A673 (cell line): ENCODE data around the gene ACVR2B. TPM values are rescaled to one million over a fixed set of nuclear protein-coding genes. Genes with fewer than 3 reads are reported as not detected.

ENCODE experiments used
- BruUV-seq: library from RNA; stranded (reverse); fragments of 400-500 nt; replicated peaks from 2 replicates; lab custom pipeline; 2021; lab: Mats Ljungman, UMichigan
- CTCF ChIA-PET: fragments of 300-600 bp; sonication (Branson Sonifier 250); formaldehyde crosslinking; loops from one replicate; lab custom pipeline; 2022; ENCODE audit warnings: antibody characterized with exemption; lab: Charles Lee
- POLR2A ChIA-PET: fragments of 300-600 bp; sonication (Branson Sonifier 250); formaldehyde crosslinking; loops from one replicate; lab custom pipeline; 2022; ENCODE audit warnings: antibody characterized with exemption; ENCODE audit not compliant: low non-redundant PET; lab: Charles Lee
- DNase-seq: peaks from one replicate; pipeline ENCODE4 v3.0.0-alpha.2; 2015; ENCODE audit warnings: low spot score
- H3K27ac ChIP-seq: fragments of 200-600 bp; sonication (generic); 2 replicates; pipeline ENCODE4 v1.5.1; 2016; ENCODE audit warnings: mixed run types, low read depth, mild to moderate bottlenecking, mixed read lengths, antibody characterized with exemption, low read length; ENCODE audit not compliant: poor library complexity, severe bottlenecking
- H3K27me3 ChIP-seq: fragments of 200-600 bp; sonication (generic); replicated peaks from 2 replicates; pipeline ENCODE4 v1.6.1; 2017; ENCODE audit warnings: mixed run types, low read depth, mild to moderate bottlenecking, mixed read lengths, antibody characterized with exemption, low read length; ENCODE audit not compliant: insufficient read depth, poor library complexity
- H3K36me3 ChIP-seq: fragments of 200-600 bp; sonication (generic); 2 replicates; pipeline ENCODE4 v1.6.1; 2016; ENCODE audit warnings: mixed run types, mild to moderate bottlenecking, mixed read lengths, antibody characterized with exemption, low read length; ENCODE audit not compliant: insufficient read depth, poor library complexity, severe bottlenecking
- H3K4me1 ChIP-seq: fragments of 200-600 bp; sonication (generic); 2 replicates; pipeline ENCODE4 v1.6.1; 2017; ENCODE audit warnings: mixed run types, mild to moderate bottlenecking, mixed read lengths, antibody characterized with exemption, low read length; ENCODE audit not compliant: insufficient read depth, poor library complexity, severe bottlenecking
- H3K4me3 ChIP-seq: fragments of 200-600 bp; sonication (generic); 2 replicates; pipeline ENCODE4 v1.5.1; 2016; ENCODE audit warnings: low read depth, mixed run types, mild to moderate bottlenecking, mixed read lengths, low read length; ENCODE audit not compliant: poor library complexity, severe bottlenecking
- H3K9me3 ChIP-seq: fragments of 200-600 bp; sonication (generic); 2 replicates; pipeline ENCODE4 v1.6.1; 2016; ENCODE audit warnings: mixed run types, low read depth, mild to moderate bottlenecking, mixed read lengths, antibody characterized with exemption, low read length; ENCODE audit not compliant: poor library complexity, severe bottlenecking
- CTCF ChIP-seq: fragments of 300-800, 200-600 bp; sonication (generic); conservative IDR thresholded peaks from 2 replicates; pipeline ENCODE4 v1.5.1; 2017; ENCODE audit warnings: low read depth, mild to moderate bottlenecking, antibody characterized with exemption, low read length, moderate library complexity, mixed read lengths
- EZH2 ChIP-seq: fragments of 200-600 bp; sonication (generic); IDR thresholded peaks from 2 replicates; pipeline ENCODE4 v1.6.1; 2017; ENCODE audit warnings: borderline replicate concordance, low read depth, mild to moderate bottlenecking, mixed read lengths, antibody characterized with exemption, low read length; ENCODE audit not compliant: poor library complexity, severe bottlenecking
- intact Hi-C: fragments of 100-400 bp; cut with micrococcal nuclease; formaldehyde crosslinking; loops from one replicate; pipeline ENCODE4 v1.10.0; 2022; ENCODE audit not compliant: unreplicated experiment
- total RNA-seq: library from RNA; stranded (reverse); gene quantifications from 2 replicates; pipeline ENCODE4 v1.2.3, GENCODE V29; 2021

Gene ACVR2B
- total RNA-seq, 1 experiment from 2014 or later: 6.4 TPM

DNA sequence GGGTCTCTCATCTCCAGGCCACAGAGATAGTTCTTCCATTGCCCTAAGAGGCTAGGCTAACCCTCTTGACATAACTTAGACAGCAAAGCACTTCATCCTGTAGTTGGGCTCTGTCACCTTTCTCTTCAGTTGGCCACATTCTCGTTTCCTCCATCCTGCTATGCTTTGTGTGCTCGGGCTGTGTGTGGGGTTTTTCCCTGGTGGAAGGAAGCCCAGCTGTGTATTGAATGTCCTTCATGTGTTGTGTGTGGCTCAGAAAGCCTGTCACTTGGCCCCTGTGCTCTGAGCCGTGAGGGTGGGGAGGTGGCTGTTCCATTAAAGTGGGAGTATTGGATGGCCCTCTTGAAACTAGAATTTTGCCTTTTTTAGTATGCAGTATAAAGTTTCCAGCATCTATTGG lies 33.6 kb downstream of the ACVR2B start:
- no TSS peak for BruUV-seq
- ChIA-PET POLR2A (no interaction called here), CTCF (no interaction called here)
- no peaks in the 10 kb centered on the region for H3K9me3 ChIP-seq
- no peaks in the 10 kb centered on the region for H3K4me1 ChIP-seq
- no peaks in the 10 kb centered on the region for H3K27me3 ChIP-seq
- no peak overlapping the region for H3K4me3 ChIP-seq
- no peak for TF ChIP-seq CTCF
- no peak for TF ChIP-seq EZH2
- intact Hi-C loops: no loop called here
- DNase-seq: no peak
- H3K36me3 ChIP-seq: no peaks in the 10 kb centered on the region
- no peak overlapping the region for H3K27ac ChIP-seq

DNA sequence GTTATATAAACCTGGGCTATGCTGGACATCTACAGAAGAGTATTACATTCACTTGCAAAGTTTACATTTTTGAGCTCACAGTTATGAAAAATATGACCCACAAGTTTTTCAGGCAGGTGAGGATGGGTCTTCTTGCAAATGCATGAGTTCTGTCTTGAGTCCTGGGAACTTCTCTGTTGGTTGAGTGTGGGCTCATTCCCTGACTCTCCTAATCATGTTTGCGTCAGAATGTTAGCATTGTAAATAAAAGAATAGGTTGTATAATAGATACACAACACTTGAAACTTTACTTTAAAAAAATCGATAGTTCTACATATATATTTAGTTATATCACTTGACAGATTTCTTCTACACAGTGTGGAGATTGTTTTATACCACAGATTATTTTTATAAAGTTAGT lies 35.3 kb downstream of the ACVR2B start:
- POLR2A ChIA-PET: no interaction called here
- CTCF ChIA-PET: no interaction called here
- BruUV-seq: no TSS peak
- Histone ChIP-seq H3K27ac (no peak overlapping the region), H3K27me3 (no peaks in the 10 kb centered on the region), H3K9me3 (no peaks in the 10 kb centered on the region), H3K4me1 (no peaks in the 10 kb centered on the region), H3K4me3 (no peak overlapping the region), H3K36me3 (no peaks in the 10 kb centered on the region)
- DNase-seq: no peak
- TF ChIP-seq CTCF: no peak
- intact Hi-C loops: no loop called here

GRCh38 chr3:38489766-38490165 lies 36.1 kb downstream of the ACVR2B start:
- CTCF ChIA-PET: no interaction called here
- TF ChIP-seq CTCF: no peak
- no peak for TF ChIP-seq EZH2
- no peak overlapping the region for H3K4me3 ChIP-seq
- H3K9me3 ChIP-seq: no peaks in the 10 kb centered on the region
- BruUV-seq: no TSS peak
- intact Hi-C loops: no loop called here
- POLR2A ChIA-PET: no interaction called here
- H3K36me3 ChIP-seq: no peaks in the 10 kb centered on the region
- no peak for DNase-seq
- H3K27ac ChIP-seq: no peak overlapping the region
- no peaks in the 10 kb centered on the region for H3K27me3 ChIP-seq
- no peaks in the 10 kb centered on the region for H3K4me1 ChIP-seq
